ENCODE measurements around the gene FGF12. TPM values are rescaled to one million over a fixed set of nuclear protein-coding genes. Genes with fewer than 3 reads are reported as not detected.

Gene FGF12
- total RNA-seq, 3 donors from 2014 or later: 0.44 to 2.1 (median 0.66) TPM

- no peaks in the 10 kb centered on the region for H3K9me3 ChIP-seq
- TF ChIP-seq POLR2A (IDR thresholded peaks at IDR 0.05) (no peak), CTCF (IDR thresholded peaks at IDR 0.05) (no peak), POLR2AphosphoS5 (IDR thresholded peaks at IDR 0.05) (no peak)
- intact Hi-C loops (cut with DNase I; ENCODE audit: low total_unique reads): no loop called here
- DNase-seq (ENCODE audit: low spot score in 2 of 2): no peak
- H3K4me1 ChIP-seq: no peaks in the 10 kb centered on the region
- H3K4me3 ChIP-seq: no peak overlapping the region
- H3K36me3 ChIP-seq: no peaks in the 10 kb centered on the region
- H3K27ac ChIP-seq: no peak overlapping the region
- no peaks in the 10 kb centered on the region for H3K27me3 ChIP-seq
Observed at GRCh38 chr3:192253138-192253887, 474.0 kb downstream of the FGF12 start.

GRCh38 chr3:192249516-192249915 lies 477.8 kb downstream of the FGF12 start:
- intact Hi-C loops (cut with DNase I; ENCODE audit: low total_unique reads): no loop called here

GRCh38 chr3:192246847-192247559 lies 480.3 kb downstream of the FGF12 start:
- TF ChIP-seq POLR2AphosphoS5 (IDR thresholded peaks at IDR 0.05): no peak
- TF ChIP-seq POLR2A (IDR thresholded peaks at IDR 0.05): no peak
- no peak for TF ChIP-seq CTCF (IDR thresholded peaks at IDR 0.05)
- Histone ChIP-seq H3K4me1 (no peaks in the 10 kb centered on the region), H3K27ac (no peak overlapping the region), H3K4me3 (no peak overlapping the region), H3K27me3 (no peaks in the 10 kb centered on the region), H3K9me3 (no peaks in the 10 kb centered on the region), H3K36me3 (no peaks in the 10 kb centered on the region)
- intact Hi-C loops (cut with DNase I; ENCODE audit: low total_unique reads): no loop called here
- no peak for DNase-seq (ENCODE audit: low spot score in 2 of 2)

More at GRCh38 chr3:192249516-192249915, 477.8 kb downstream of the FGF12 start:
- Histone ChIP-seq H3K36me3 (no peaks in the 10 kb centered on the region), H3K4me1 (no peaks in the 10 kb centered on the region), H3K27ac (no peak overlapping the region), H3K27me3 (no peaks in the 10 kb centered on the region), H3K4me3 (no peak overlapping the region), H3K9me3 (no peaks in the 10 kb centered on the region)
- TF ChIP-seq POLR2A (IDR thresholded peaks at IDR 0.05): no peak
- no peak for TF ChIP-seq POLR2AphosphoS5 (IDR thresholded peaks at IDR 0.05)
- no peak for TF ChIP-seq CTCF (IDR thresholded peaks at IDR 0.05)
- no peak for DNase-seq (ENCODE audit: low spot score in 2 of 2)

- H3K4me1 ChIP-seq: no peaks in the 10 kb centered on the region
- H3K4me3 ChIP-seq: no peak overlapping the region
- no peaks in the 10 kb centered on the region for H3K36me3 ChIP-seq
- no peak for DNase-seq (ENCODE audit: low spot score in 2 of 2)
- TF ChIP-seq CTCF (IDR thresholded peaks at IDR 0.05) (no peak), POLR2AphosphoS5 (IDR thresholded peaks at IDR 0.05) (no peak), POLR2A (IDR thresholded peaks at IDR 0.05) (no peak)
- H3K27me3 ChIP-seq: no peaks in the 10 kb centered on the region
- intact Hi-C loops (cut with DNase I; ENCODE audit: low total_unique reads): no loop called here
- no peaks in the 10 kb centered on the region for H3K9me3 ChIP-seq
- no peak overlapping the region for H3K27ac ChIP-seq
Observed at GRCh38 chr3:192244591-192244990, 482.8 kb downstream of the FGF12 start.

GRCh38 chr3:192239956-192240355 lies 487.4 kb downstream of the FGF12 start:
- no peak for DNase-seq (ENCODE audit: low spot score in 2 of 2)
- Histone ChIP-seq H3K4me3 (no peak overlapping the region), H3K4me1 (no peaks in the 10 kb centered on the region), H3K27me3 (no peaks in the 10 kb centered on the region), H3K27ac (no peak overlapping the region), H3K36me3 (no peaks in the 10 kb centered on the region), H3K9me3 (no peaks in the 10 kb centered on the region)
- no peak for TF ChIP-seq POLR2AphosphoS5 (IDR thresholded peaks at IDR 0.05)
- TF ChIP-seq CTCF (IDR thresholded peaks at IDR 0.05): no peak
- no peak for TF ChIP-seq POLR2A (IDR thresholded peaks at IDR 0.05)
- intact Hi-C loops (cut with DNase I; ENCODE audit: low total_unique reads): no loop called here

All from breast epithelium (tissue), 4 donors.